Activated CD4-positive, alpha-beta T cell treated with anti-CD3 and anti-CD28 coated beads, Interleukin-2, amount 10 ng/mL, durations not matched to agents 24 days and 14 days (primary cell): ENCODE data around the gene ANKRD28. TPM values are rescaled to one million over a fixed set of nuclear protein-coding genes. Genes with fewer than 3 reads are reported as not detected.
"Not testable (repeated sequence)": the region's sequence is repeated elsewhere in the genome, so short reads cannot be mapped to it uniquely, and the experiment has no call there.

Source experiments
- DNase-seq: peaks from one replicate; pipeline ENCODE4 v3.0.0; 2022
- H3K27ac Mint-ChIP-seq: one replicate; pipeline ENCODE4 v1.8.0; 2022; ENCODE audit warnings: mild to moderate bottlenecking, mixed read lengths
- H3K27me3 Mint-ChIP-seq: one replicate; pipeline ENCODE4 v1.8.0; 2022; ENCODE audit warnings: mixed read lengths
- H3K36me3 Mint-ChIP-seq: one replicate; pipeline ENCODE4 v1.8.0; 2022; ENCODE audit warnings: low read depth, mild to moderate bottlenecking, mixed read lengths
- H3K4me1 Mint-ChIP-seq: one replicate; pipeline ENCODE4 v1.8.0; 2021; ENCODE audit warnings: mixed read lengths
- H3K4me3 Mint-ChIP-seq: one replicate; pipeline ENCODE4 v1.8.0; 2022; ENCODE audit warnings: mild to moderate bottlenecking, moderate library complexity, mixed read lengths
- H3K9me3 Mint-ChIP-seq: one replicate; pipeline ENCODE4 v1.8.0; 2021; ENCODE audit warnings: mixed read lengths
- intact Hi-C: fragments of 100-400 bp; cut with micrococcal nuclease; formaldehyde crosslinking; loops from one replicate; pipeline ENCODE4 v1.15.1; 2023
- total RNA-seq: library from RNA; stranded (reverse); gene quantifications from 2 replicates; pipeline ENCODE4 v1.2.3, GENCODE V29; 2022

ANKRD28 gene
- total RNA-seq, 1 donor from 2014 or later: 38.7 TPM

DNA sequence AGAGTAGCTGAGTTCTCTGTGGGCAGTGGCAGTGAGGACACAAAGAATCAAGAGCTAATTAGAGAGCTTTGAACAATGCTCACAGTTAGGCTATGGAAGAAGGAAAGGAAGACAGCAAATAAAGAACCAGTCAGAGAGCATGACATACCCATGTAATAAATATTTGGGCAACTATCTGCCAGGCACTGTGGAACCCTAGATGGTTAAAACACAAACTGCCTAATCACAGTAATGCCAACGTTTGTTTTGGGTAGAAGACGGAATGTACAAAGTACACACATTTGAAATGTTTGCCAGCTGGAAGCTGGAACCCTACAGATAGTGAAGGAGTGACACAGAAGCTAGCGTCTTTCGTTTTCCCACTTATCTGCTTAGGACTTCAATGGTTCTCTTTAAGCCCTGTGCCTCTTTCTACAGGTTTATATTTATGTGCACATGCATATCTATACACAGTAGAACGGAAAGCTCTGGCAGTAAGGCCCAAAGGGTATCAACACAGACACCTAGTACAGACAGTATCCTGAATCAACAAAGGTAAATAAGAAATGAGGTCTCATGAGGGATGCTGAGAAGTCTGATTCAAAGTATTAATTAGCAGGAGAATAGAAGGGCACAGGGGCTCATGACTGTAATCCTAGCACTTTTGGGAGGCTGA, 44.6 kb downstream of the ANKRD28 start:
- Mint-ChIP-seq H3K27ac (no peak overlapping the region), H3K36me3 (peaks cover 48% of the 10 kb centered on the region), H3K4me1 (peaks cover 8% of the 10 kb centered on the region), H3K27me3 (no peaks in the 10 kb centered on the region), H3K4me3 (no peak overlapping the region), H3K9me3 (no peaks in the 10 kb centered on the region)
- DNase-seq: no peak
- intact Hi-C loops: no loop called here

DNA sequence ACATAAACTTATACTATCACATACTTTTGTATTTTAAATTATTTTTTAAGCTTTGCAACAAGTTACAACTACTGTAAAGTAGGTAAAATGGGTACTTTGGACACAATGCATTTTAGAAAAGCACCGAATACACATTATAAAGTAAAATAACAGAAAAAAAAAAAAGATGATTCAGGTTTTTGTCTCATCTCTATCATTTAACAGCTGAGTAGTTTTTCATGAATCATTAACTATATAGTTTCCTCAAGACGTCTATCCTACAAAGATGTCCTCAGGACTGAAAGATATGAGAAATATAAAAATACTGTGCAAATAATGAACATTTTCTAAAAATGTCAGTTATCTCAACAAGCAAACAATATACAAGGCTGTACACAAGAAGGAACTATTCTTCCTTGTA, 46.9 kb downstream of the ANKRD28 start:
- no peaks in the 10 kb centered on the region for H3K27me3 Mint-ChIP-seq
- no peak for DNase-seq
- H3K4me3 Mint-ChIP-seq: no peak overlapping the region
- H3K4me1 Mint-ChIP-seq: peaks cover 29% of the 10 kb centered on the region
- intact Hi-C loops: no loop called here
- H3K9me3 Mint-ChIP-seq: peaks cover 12% of the 10 kb centered on the region
- peaks cover 58% of the 10 kb centered on the region for H3K36me3 Mint-ChIP-seq
- H3K27ac Mint-ChIP-seq: no peak overlapping the region

DNA sequence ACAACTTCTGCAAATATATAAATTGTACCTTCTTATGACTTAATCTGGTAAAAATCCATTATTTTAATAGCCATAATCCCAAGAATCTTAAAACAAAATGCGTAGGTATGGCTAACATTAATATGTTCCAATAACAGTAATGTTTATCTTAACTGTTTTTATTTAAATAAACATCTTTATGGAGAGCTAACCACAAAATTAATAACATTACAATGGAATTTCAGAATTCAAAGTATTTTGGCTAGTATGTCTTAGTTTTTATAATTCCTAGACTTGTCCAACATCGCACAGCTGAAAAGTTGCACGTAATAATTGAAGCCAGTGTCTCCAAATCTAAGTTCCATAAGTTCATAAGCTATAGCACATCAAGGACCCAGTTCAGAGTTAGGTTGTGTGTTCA, 47.6 kb downstream of the ANKRD28 start:
- no peak for DNase-seq
- intact Hi-C loops: no loop called here
- H3K9me3 Mint-ChIP-seq: peaks cover 15% of the 10 kb centered on the region
- no peak overlapping the region for H3K27ac Mint-ChIP-seq
- peaks cover 36% of the 10 kb centered on the region for H3K4me1 Mint-ChIP-seq
- no peak overlapping the region for H3K4me3 Mint-ChIP-seq
- peaks cover 64% of the 10 kb centered on the region for H3K36me3 Mint-ChIP-seq
- H3K27me3 Mint-ChIP-seq: no peaks in the 10 kb centered on the region

DNA sequence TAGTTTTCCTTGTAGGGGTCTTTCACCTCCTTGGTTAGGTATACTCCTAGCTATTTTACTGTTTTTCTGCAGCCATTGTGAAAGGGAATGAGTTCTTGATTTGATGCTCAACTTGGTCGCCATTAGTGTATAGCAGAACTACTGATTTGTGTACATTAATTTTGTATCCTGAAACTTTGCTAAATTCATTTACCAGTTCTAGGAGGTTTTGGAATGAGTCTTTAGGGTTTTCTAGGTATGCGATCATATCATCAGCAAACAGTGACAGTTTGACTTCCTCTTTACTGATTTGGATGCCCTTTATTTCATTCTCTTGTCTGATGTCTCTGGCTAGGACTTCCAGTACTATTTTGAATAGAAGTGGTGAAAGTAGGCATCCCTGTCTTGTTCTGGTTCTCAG, 51.9 kb downstream of the ANKRD28 start:
- H3K27me3 Mint-ChIP-seq, DNase-seq: not testable (repeated sequence)
- peaks cover 46% of the 10 kb centered on the region for H3K4me1 Mint-ChIP-seq
- peak overlapping the region; percentile 87 for H3K27ac Mint-ChIP-seq
- peaks cover 20% of the 10 kb centered on the region for H3K9me3 Mint-ChIP-seq
- H3K36me3 Mint-ChIP-seq: peaks cover 67% of the 10 kb centered on the region
- H3K4me3 Mint-ChIP-seq: peak overlapping the region; percentile 60
- intact Hi-C loops: loop anchor here (1.0 to 10.0 kb wide), 5 partner anchors 23 to 211 kb away; partner anchors contain the start of gene ANKRD28

DNA sequence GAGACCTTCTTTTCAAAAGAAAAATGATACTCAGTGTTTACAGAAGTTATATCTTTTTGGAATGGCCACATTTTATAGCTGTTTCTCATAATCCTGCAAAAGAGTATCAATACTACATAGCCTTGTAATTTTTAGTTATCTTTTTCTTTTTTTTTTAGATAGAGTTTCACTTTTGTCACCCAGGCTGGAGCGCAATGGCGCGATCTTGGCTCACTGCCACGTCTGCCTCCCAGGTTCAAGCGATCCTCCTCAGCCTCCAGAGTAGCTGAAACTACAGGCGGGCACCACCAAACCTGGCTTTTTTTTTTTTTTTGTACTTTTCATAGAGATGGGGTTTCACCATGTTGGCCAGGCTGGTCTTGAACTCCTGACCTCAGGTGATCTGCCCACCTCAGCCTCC, 53.6 kb downstream of the ANKRD28 start:
- Mint-ChIP-seq H3K4me3 (no peak overlapping the region), H3K36me3 (peaks cover 69% of the 10 kb centered on the region), H3K27ac (no peak overlapping the region), H3K27me3 (no peaks in the 10 kb centered on the region), H3K4me1 (peaks cover 46% of the 10 kb centered on the region), H3K9me3 (peaks cover 26% of the 10 kb centered on the region)
- intact Hi-C loops: loop anchor here (10.0 kb wide), 1 partner anchor 209 kb away; no protein-coding TSS in a partner anchor
- no peak for DNase-seq

DNA sequence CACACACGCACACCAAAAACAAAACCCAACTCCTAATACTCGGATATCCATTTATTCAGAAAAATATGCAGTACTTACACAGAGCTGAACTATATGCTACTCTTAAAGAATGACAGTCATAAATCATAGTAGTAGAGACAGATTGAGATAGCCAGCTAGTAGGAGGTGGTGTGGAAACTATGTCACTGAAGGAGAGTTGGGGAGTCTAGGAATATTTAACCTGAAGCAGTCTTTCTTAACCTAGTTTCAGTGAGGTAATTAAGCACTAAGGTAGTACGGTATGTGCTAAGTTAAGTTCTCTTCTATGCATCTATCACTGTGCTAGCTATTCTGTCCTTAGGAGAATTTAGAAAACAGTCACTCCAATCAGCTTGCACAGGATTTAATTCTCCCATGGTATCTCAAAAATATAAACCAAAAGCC, 54.2 kb downstream of the ANKRD28 start:
- intact Hi-C loops: loop anchor here (10.0 kb wide), 1 partner anchor 209 kb away; no protein-coding TSS in a partner anchor
- H3K4me3 Mint-ChIP-seq: no peak overlapping the region
- no peak for DNase-seq
- no peak overlapping the region for H3K27ac Mint-ChIP-seq
- H3K27me3 Mint-ChIP-seq: no peaks in the 10 kb centered on the region
- peaks cover 45% of the 10 kb centered on the region for H3K4me1 Mint-ChIP-seq
- H3K9me3 Mint-ChIP-seq: peaks cover 31% of the 10 kb centered on the region
- peaks cover 72% of the 10 kb centered on the region for H3K36me3 Mint-ChIP-seq

DNA sequence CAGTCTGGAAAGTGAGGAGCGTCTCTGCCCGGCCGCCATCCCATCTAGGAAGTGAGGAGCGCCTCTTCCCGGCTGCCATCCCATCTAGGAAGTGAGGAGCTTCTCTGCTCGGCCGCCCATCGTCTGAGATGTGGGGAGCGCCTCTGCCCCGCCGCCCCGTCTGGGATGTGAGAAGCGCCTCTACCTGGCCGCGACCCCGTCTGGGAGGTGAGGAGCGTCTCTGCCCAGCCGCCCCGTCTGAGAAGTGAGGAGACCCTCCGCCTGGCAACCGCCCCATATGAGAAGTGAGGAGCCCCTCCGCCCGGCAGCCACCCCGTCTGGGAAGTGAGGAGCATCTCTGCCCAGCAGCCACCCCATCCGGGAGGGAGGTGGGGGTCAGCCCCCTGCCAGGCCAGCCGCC, 55.5 kb downstream of the ANKRD28 start:
- intact Hi-C loops: loop anchor here (10.0 kb wide), 1 partner anchor 207 kb away; no protein-coding TSS in a partner anchor
- Mint-ChIP-seq H3K36me3 (peaks cover 71% of the 10 kb centered on the region), H3K4me1 (peaks cover 36% of the 10 kb centered on the region), H3K9me3 (peaks cover 25% of the 10 kb centered on the region)
- not testable (repeated sequence) for DNase-seq, H3K27ac Mint-ChIP-seq, H3K27me3 Mint-ChIP-seq, H3K4me3 Mint-ChIP-seq

DNA sequence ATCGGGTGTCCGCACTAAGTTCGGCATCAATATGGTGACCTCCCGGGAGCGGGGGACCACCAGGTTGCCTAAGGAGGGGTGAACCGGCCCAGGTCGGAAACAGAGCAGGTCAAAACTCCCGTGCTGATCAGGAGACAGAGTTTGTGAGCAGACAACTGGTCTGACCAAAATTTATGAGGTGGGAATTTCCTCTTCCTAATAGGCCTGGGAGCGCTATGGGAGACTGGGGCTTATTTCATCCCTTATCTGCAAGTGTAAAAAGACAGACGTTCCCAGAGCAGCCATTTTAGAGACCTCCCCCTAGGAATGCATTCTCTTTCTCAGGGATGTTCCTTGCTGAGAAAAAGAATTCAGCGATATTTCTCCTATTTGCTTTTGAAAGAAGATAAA, 59.2 kb downstream of the ANKRD28 start:
- DNase-seq, H3K27ac Mint-ChIP-seq, H3K4me3 Mint-ChIP-seq, intact Hi-C loops, H3K27me3 Mint-ChIP-seq, H3K4me1 Mint-ChIP-seq: not testable (repeated sequence)
- H3K36me3 Mint-ChIP-seq: peaks cover 68% of the 10 kb centered on the region
- peaks cover 16% of the 10 kb centered on the region for H3K9me3 Mint-ChIP-seq

DNA sequence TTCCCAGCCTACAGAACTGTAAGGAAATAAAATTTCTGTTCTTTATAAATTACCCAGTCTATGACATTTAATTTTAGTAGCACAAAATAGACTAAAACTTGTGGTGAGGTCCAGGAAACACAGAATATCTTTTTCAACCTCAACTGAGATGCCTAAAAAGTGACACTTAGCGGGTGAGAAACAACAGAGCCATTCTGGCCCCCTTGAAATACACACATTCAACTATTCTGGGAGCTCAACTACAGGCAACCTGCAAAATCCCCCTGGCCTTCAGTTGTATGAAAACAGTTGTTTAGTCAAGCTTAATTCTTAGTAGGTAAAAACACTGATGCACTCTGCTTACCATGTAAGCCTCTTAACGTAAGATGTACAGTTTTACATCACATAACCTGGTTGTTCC, 66.8 kb downstream of the ANKRD28 start:
- Mint-ChIP-seq H3K9me3 (no peaks in the 10 kb centered on the region), H3K27me3 (no peaks in the 10 kb centered on the region), H3K4me1 (peaks cover 12% of the 10 kb centered on the region), H3K36me3 (peaks cover 60% of the 10 kb centered on the region), H3K27ac (no peak overlapping the region), H3K4me3 (no peak overlapping the region)
- intact Hi-C loops: no loop called here
- DNase-seq: no peak

DNA sequence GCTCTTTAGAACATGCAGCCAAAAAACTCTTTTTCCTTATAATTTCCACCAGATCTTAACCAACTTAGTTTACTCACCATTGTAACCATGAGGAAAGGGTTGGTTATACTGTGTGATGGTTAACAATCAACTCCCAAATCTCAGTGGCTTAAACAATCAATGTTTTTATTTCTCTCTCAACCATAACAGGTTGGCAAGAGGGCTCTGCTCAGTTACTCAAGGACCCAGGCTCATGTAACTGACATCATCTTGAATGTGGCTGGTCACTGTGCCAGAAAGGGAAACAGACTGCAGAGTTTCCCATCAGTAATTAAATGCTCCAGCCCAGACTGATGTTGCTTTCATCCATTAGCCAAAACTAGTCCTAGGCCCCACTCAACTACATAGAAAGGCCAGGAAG, 69.0 kb downstream of the ANKRD28 start:
- DNase-seq: no peak
- Mint-ChIP-seq H3K36me3 (peaks cover 59% of the 10 kb centered on the region), H3K4me3 (no peak overlapping the region), H3K27ac (no peak overlapping the region), H3K4me1 (peaks cover 15% of the 10 kb centered on the region), H3K9me3 (no peaks in the 10 kb centered on the region), H3K27me3 (no peaks in the 10 kb centered on the region)
- intact Hi-C loops: loop anchor here (5.0 kb wide), 1 partner anchor 81 kb away; no protein-coding TSS in a partner anchor

DNA sequence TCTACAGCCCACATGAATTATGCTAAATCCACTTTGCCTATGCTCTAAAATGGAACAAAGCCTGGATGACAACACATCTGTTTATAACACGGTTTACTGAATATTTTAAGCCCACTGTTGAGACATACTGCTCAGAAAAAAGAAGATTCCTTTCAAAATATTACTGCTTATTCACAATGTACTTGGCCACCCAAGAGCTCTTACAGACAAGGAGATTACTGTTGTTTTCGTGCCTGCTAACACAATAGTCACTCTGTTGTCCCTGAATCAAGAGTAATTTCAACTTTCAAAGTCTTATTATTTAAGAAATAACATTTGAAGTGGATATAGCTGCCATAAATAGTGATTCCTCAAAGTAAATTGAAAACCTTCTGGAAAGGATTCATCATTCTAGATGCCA, 70.9 kb downstream of the ANKRD28 start:
- no peak for DNase-seq
- H3K4me3 Mint-ChIP-seq: no peak overlapping the region
- H3K27me3 Mint-ChIP-seq: no peaks in the 10 kb centered on the region
- H3K9me3 Mint-ChIP-seq: no peaks in the 10 kb centered on the region
- H3K36me3 Mint-ChIP-seq: peaks cover 58% of the 10 kb centered on the region
- no peak overlapping the region for H3K27ac Mint-ChIP-seq
- intact Hi-C loops: loop anchor here (5.0 kb wide), 1 partner anchor 80 kb away; no protein-coding TSS in a partner anchor
- peaks cover 17% of the 10 kb centered on the region for H3K4me1 Mint-ChIP-seq

DNA sequence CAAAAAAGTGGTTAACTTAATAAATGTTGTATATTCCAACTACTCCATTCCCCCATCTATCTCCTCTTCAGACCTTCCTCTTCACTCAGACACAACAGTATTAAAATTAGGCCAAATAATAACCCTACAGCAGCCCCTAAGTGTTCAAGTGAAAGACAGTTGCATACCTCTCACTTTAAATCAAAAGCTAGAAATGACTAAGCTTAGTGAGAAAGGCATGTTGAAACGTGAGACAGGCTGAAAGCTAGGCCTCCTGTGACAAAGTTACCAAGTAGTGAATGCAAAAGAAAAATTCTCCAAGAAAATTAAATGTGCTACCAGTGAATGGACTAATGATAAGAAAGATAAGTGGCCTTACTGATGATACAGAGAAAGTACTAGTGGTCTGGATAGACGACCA, 71.7 kb downstream of the ANKRD28 start:
- H3K4me1 Mint-ChIP-seq: peaks cover 17% of the 10 kb centered on the region
- no peaks in the 10 kb centered on the region for H3K27me3 Mint-ChIP-seq
- intact Hi-C loops: loop anchor here (5.0 kb wide), 1 partner anchor 79 kb away; no protein-coding TSS in a partner anchor
- no peaks in the 10 kb centered on the region for H3K9me3 Mint-ChIP-seq
- no peak for DNase-seq
- H3K36me3 Mint-ChIP-seq: peaks cover 54% of the 10 kb centered on the region
- H3K4me3 Mint-ChIP-seq: no peak overlapping the region
- H3K27ac Mint-ChIP-seq: no peak overlapping the region

DNA sequence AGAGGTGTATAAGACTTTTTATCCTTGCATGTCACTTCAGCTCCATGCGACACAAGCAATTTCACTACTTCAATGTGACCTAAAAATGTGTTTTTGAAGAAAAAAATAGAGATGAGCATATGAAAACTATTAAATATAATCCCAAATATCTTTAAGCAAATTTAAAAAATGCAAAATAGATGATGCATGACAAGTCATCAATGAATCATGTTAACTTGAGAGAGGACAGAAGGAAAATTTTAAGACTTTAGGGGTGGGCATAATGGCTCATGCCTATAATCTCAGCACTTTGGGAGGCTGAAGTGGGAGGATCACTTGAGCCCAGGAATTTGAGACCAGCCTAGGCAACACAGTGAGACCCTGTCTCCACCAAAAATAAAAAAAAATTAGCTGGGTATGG, 73.3 kb downstream of the ANKRD28 start:
- intact Hi-C loops: no loop called here
- H3K36me3 Mint-ChIP-seq: peaks cover 56% of the 10 kb centered on the region
- DNase-seq: no peak
- peaks cover 19% of the 10 kb centered on the region for H3K4me1 Mint-ChIP-seq
- H3K9me3 Mint-ChIP-seq: no peaks in the 10 kb centered on the region
- H3K4me3 Mint-ChIP-seq: no peak overlapping the region
- no peak overlapping the region for H3K27ac Mint-ChIP-seq
- no peaks in the 10 kb centered on the region for H3K27me3 Mint-ChIP-seq

DNA sequence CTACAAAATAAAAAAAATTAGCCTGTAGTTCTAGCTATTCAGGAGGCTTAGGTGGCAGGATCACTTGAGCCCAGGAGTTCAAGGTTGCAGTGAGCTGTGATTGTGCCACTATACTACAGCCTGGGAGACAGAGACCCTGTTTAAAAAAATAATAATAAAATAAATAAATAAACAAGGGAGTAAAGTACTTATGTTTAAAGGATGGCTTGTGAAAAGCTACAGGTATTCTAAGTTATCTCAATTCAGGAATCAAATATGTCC, 74.2 kb downstream of the ANKRD28 start:
- Mint-ChIP-seq H3K27ac (no peak overlapping the region), H3K27me3 (no peaks in the 10 kb centered on the region), H3K4me3 (no peak overlapping the region), H3K9me3 (no peaks in the 10 kb centered on the region), H3K4me1 (peaks cover 12% of the 10 kb centered on the region), H3K36me3 (peaks cover 51% of the 10 kb centered on the region)
- intact Hi-C loops: no loop called here
- no peak for DNase-seq
